ENCODE measurements around the gene GEMIN7.

- TF ChIP-seq POLR2AphosphoS5 (IDR thresholded peaks at IDR 0.05), result no peak
- no peak for TF ChIP-seq POLR2A (IDR thresholded peaks at IDR 0.05)
- no peak for TF ChIP-seq CTCF (IDR thresholded peaks at IDR 0.05)
These were observed 20.6 kb downstream of the GEMIN7 start for GRCh38 chr19:45099467-45100191.

Measured in breast epithelium (tissue), 3 donors.